HCT116 (cell line): Measurements from ENCODE around the gene DCHS1. TPM values are rescaled to one million over a fixed set of nuclear protein-coding genes. Genes with fewer than 3 reads are reported as not detected.

ENCODE experiments used
- ATAC-seq: fragments of 200-7000 bp; cut with Tn5 transposase; 2 replicates; pipeline ENCODE4 v1.9.1; 2020; ENCODE audit warnings: mild to moderate bottlenecking, moderate library complexity
- BruUV-seq: library from RNA; stranded (reverse); fragments of 400-500 nt; replicated peaks from 2 replicates; lab custom pipeline; 2021; lab: Mats Ljungman, UMichigan
- CTCF ChIA-PET: fragments of 300-600 bp; sonication (Branson Sonifier 250); formaldehyde crosslinking; loops from one replicate; lab custom pipeline; 2021; ENCODE audit warnings: antibody characterized with exemption; lab: Charles Lee
- POLR2A ChIA-PET: fragments of 300-600, 350-600 bp; sonication (Branson Sonifier 250); formaldehyde crosslinking; loops from one replicate; lab custom pipeline; 2021; ENCODE audit warnings: antibody characterized with exemption; lab: Charles Lee
- RAD21 ChIA-PET, 2 experiments: fragments of 300-600 bp; sonication (Branson Sonifier 250); formaldehyde crosslinking; loops; one replicate each; lab custom pipeline; 2023; ENCODE audit warnings: low total read pairs in 2 of 2; ENCODE audit not compliant: uncharacterized antibody in 2 of 2, unreplicated experiment in 2 of 2, low non-redundant PET in 1 of 2; lab: Charles Lee
- DNase-seq: peaks from one replicate; pipeline ENCODE4 v3.0.0-alpha.2; 2010; ENCODE audit warnings: low read depth, low spot score
- H2AFZ ChIP-seq: fragments of 200-600 bp; shearing (Covaris generic), sonication (generic); 2 replicates; pipeline ENCODE4 v1.6.1; 2017; ENCODE audit warnings: low read depth, mixed run types, mixed read lengths, antibody characterized with exemption, low read length; ENCODE audit not compliant: poor library complexity, severe bottlenecking
- H3K27ac ChIP-seq: 2 replicates; pipeline ENCODE4 v1.5.1; 2012; ENCODE audit warnings: low read depth, low read length
- H3K27me3 ChIP-seq: fragments of 200-600 bp; sonication (generic); 2 replicates; pipeline ENCODE4 v1.6.1; 2016; ENCODE audit warnings: mixed run types, low read length, mixed read lengths; ENCODE audit not compliant: insufficient read depth
- H3K36me3 ChIP-seq, 2 experiments: fragments of 200-500 bp in 1 of 2; fragments of 200-600 bp in 1 of 2; sonication (Bioruptor generic) in 1 of 2; sonication (generic) in 1 of 2; 2 replicates each; pipeline versions ENCODE4 v1.5.1 to v1.6.1; 2014 to 2016; ENCODE audit warnings: low read length in 2 of 2, inconsistent platforms in 1 of 2, mixed read lengths in 1 of 2, mixed run types in 1 of 2; ENCODE audit not compliant: insufficient read depth in 2 of 2, control insufficient read depth in 1 of 2
- H3K4me1 ChIP-seq, 2 experiments: fragments of 200-600 bp in 1 of 2; sonication (generic) in 1 of 2; 2 replicates each; pipeline versions ENCODE4 v1.5.1 to v1.6.1; 2012 to 2017; ENCODE audit warnings: low read length in 2 of 2, inconsistent platforms in 1 of 2, mild to moderate bottlenecking in 1 of 2, mixed read lengths in 1 of 2, mixed run types in 1 of 2, moderate library complexity in 1 of 2; ENCODE audit not compliant: insufficient read depth in 2 of 2, control insufficient read depth in 1 of 2
- H3K4me2 ChIP-seq: fragments of 200-600 bp; sonication (generic); 2 replicates; pipeline ENCODE4 v1.6.1; 2017; ENCODE audit warnings: mixed run types, low read length, mixed read lengths
- H3K4me3 ChIP-seq, 2 experiments: fragments of 200-600 bp in 1 of 2; sonication (generic) in 1 of 2; replicated peaks in 1 of 2; 2 replicates each; pipeline ENCODE4 v1.5.1; 2011 to 2016; ENCODE audit warnings: low read length in 2 of 2, control low read depth in 1 of 2, low read depth in 1 of 2, mild to moderate bottlenecking in 1 of 2, mixed read lengths in 1 of 2, mixed run types in 1 of 2
- H3K79me2 ChIP-seq: fragments of 200-600 bp; sonication (generic); 2 replicates; pipeline ENCODE4 v1.6.1; 2017; ENCODE audit warnings: mild to moderate bottlenecking, mixed run types, low read length, moderate library complexity, mixed read lengths; ENCODE audit not compliant: insufficient read depth
- H3K9ac ChIP-seq: fragments of 200-600 bp; sonication (generic); 2 replicates; pipeline ENCODE4 v1.6.1; 2016; ENCODE audit warnings: low read length, mixed read lengths
- H3K9me2 ChIP-seq: fragments of 200-600 bp; sonication (generic), shearing (Covaris generic); 2 replicates; pipeline ENCODE4 v1.6.1; 2017; ENCODE audit warnings: mixed run types, mild to moderate bottlenecking, moderate library complexity; ENCODE audit not compliant: insufficient read depth
- H3K9me3 ChIP-seq, 2 experiments: fragments of 200-500 bp in 1 of 2; fragments of 200-600 bp in 1 of 2; sonication (Bioruptor generic) in 1 of 2; sonication (generic) in 1 of 2; 2 replicates each; pipeline ENCODE4 v1.6.1; 2014 to 2017; ENCODE audit warnings: low read length in 2 of 2, mixed read lengths in 2 of 2, inconsistent platforms in 1 of 2, low read depth in 1 of 2, mild to moderate bottlenecking in 1 of 2, mixed run types in 1 of 2, moderate library complexity in 1 of 2; ENCODE audit not compliant: control insufficient read depth in 1 of 2, insufficient read depth in 1 of 2
- H4K20me1 ChIP-seq: fragments of 200-600 bp; sonication (generic), shearing (Covaris generic); 2 replicates; pipeline ENCODE4 v1.6.1; 2017; ENCODE audit warnings: mixed run types, mild to moderate bottlenecking, moderate library complexity; ENCODE audit not compliant: insufficient read depth
- ATF3 ChIP-seq: IDR thresholded peaks from 2 replicates; pipeline ENCODE4 v1.6.1; 2012
- CBX3 ChIP-seq: IDR thresholded peaks from 2 replicates; pipeline ENCODE4 v1.6.1; 2012; ENCODE audit warnings: low read depth
- CTCF ChIP-seq, 3 experiments: fragments of 200-600 bp in 1 of 3; sonication (generic) in 1 of 3; IDR thresholded peaks in 2 of 3; conservative IDR thresholded peaks in 1 of 3; 2 replicates each; pipeline ENCODE4 v1.5.1; 2012 to 2017; ENCODE audit warnings: low read depth in 2 of 3, low read length in 2 of 3, antibody characterized with exemption in 1 of 3, borderline replicate concordance in 1 of 3, control low read depth in 1 of 3, mild to moderate bottlenecking in 1 of 3, mixed read lengths in 1 of 3, mixed run types in 1 of 3, moderate library complexity in 1 of 3; ENCODE audit not compliant: insufficient read depth in 1 of 3
- EGR1 ChIP-seq: IDR thresholded peaks from 2 replicates; pipeline ENCODE4 v1.6.1; 2012; ENCODE audit warnings: low read depth
- EZH2phosphoT487 ChIP-seq: fragments of 200-600 bp; IDR thresholded peaks from 2 replicates; pipeline ENCODE4 v1.6.1; 2018; ENCODE audit warnings: antibody characterized with exemption, borderline replicate concordance
- POLR2A ChIP-seq: IDR thresholded peaks from 2 replicates; pipeline ENCODE4 v1.7.0; 2011; ENCODE audit warnings: borderline replicate concordance; ENCODE audit not compliant: insufficient read depth, insufficient read length; ENCODE audit errors: extremely low read depth
- RAD21 ChIP-seq: IDR thresholded peaks from 2 replicates; pipeline ENCODE4 v1.6.1; 2012; ENCODE audit warnings: low read depth, mild to moderate bottlenecking
- SP1 ChIP-seq: IDR thresholded peaks from 2 replicates; pipeline ENCODE4 v1.6.1; 2012; ENCODE audit warnings: low read depth
- ZBTB33 ChIP-seq: IDR thresholded peaks from 2 replicates; pipeline ENCODE4 v1.6.1; 2011; ENCODE audit warnings: mild to moderate bottlenecking, low read length, moderate library complexity; ENCODE audit not compliant: insufficient replicate concordance; ENCODE audit errors: extremely low read depth
- intact Hi-C: fragments of 100-400 bp; cut with micrococcal nuclease; formaldehyde crosslinking; loops from 2 replicates; pipeline ENCODE4 v1.10.0; 2022
- total RNA-seq: library from RNA; stranded (reverse); gene quantifications from one replicate; pipeline ENCODE4 v1.2.1, GENCODE V29; 2021; ENCODE audit not compliant: unreplicated experiment

Gene DCHS1
- total RNA-seq, 1 experiment from 2014 or later = 0.30 TPM

GRCh38 chr11:6667733-6668374, 12.2 kb upstream of the DCHS1 start:
- intact Hi-C loops = loop anchor here (5.0 kb wide), 1 partner anchor 291 kb away; no protein-coding TSS in a partner anchor
- RAD21 ChIA-PET = interaction anchor here (0.7 to 1.0 kb wide), 2 partner anchors 137 to 229 kb away, joined by 3 to 6 read pairs; no protein-coding TSS in a partner anchor
- H3K4me3 ChIP-seq = no peak overlapping the region
- H3K79me2 ChIP-seq = no peaks in the 10 kb centered on the region
- CTCF ChIA-PET = interaction anchor here (0.7 to 2.3 kb wide), 16 partner anchors 9 to 289 kb away, joined by 3 to 24 read pairs (median 4); partner anchors contain the start of genes MRPL17 and TPP1
- no peaks in the 10 kb centered on the region for H3K36me3 ChIP-seq
- H3K9me3 ChIP-seq = no peaks in the 10 kb centered on the region
- BruUV-seq = no TSS peak
- H4K20me1 ChIP-seq = no peaks in the 10 kb centered on the region
- peaks cover 0 to 4% of the 10 kb centered on the region in 2 experiments; a peak in 2 of 4 replicates for H3K4me1 ChIP-seq
- TF ChIP-seq RAD21 (peak; percentile 49), EZH2phosphoT487 (no peak), CBX3 (no peak), SP1 (no peak), EGR1 (no peak), ZBTB33 (no peak), CTCF (IDR thresholded peaks at IDR 0.05 in 2 of 3, conservative IDR thresholded peaks at IDR 0.05 in 1 of 3; ENCODE audit: borderline replicate concordance in 1 of 3, insufficient read depth in 1 of 3, low read depth in 2 of 3, low read length in 2 of 3) (peak; percentile 61 to 63 (median 63); a peak in 5 of 6 replicates), POLR2A (no peak), ATF3 (no peak)
- no peak overlapping the region for H3K27ac ChIP-seq
- DNase-seq (peak; percentile 38), ATAC-seq (peak; percentile 94)
- no peak overlapping the region for H3K9ac ChIP-seq
- H3K4me2 ChIP-seq = no peak overlapping the region
- POLR2A ChIA-PET = interaction anchor here (2.0 kb wide), 1 partner anchor 15 kb away, joined by 7 read pairs; the partner anchor contains the start of gene MRPL17
- no peaks in the 10 kb centered on the region for H3K9me2 ChIP-seq
- no peaks in the 10 kb centered on the region for H3K27me3 ChIP-seq
- H2AFZ ChIP-seq = peak overlapping the region; percentile 91
